Activated CD4-positive, CD25-positive, alpha-beta regulatory T cell treated with anti-CD3 and anti-CD28 coated beads, Interleukin-2, amount 50 U/mL, for 24 hours (primary cell): ENCODE results near the gene DNAI2.

Experiments
- ATAC-seq, 2 donors: fragments of 150-1000 bp; cut with Tn5 transposase; one replicate each; pipeline ENCODE4 v1.10.0; 2021; ENCODE audit warnings: mild to moderate bottlenecking in 1 of 2, moderate library complexity in 1 of 2

The DNAI2 gene

GRCh38 chr17:74274060-74274708, at the start of gene DNAI2:
TSS of gene DNAI2 (plus strand) at chr17:74274234. CDS start at chr17:74281818, 7,584 bp downstream.
- peak in 1 of 2 donors; percentile 51 for ATAC-seq

DNA sequence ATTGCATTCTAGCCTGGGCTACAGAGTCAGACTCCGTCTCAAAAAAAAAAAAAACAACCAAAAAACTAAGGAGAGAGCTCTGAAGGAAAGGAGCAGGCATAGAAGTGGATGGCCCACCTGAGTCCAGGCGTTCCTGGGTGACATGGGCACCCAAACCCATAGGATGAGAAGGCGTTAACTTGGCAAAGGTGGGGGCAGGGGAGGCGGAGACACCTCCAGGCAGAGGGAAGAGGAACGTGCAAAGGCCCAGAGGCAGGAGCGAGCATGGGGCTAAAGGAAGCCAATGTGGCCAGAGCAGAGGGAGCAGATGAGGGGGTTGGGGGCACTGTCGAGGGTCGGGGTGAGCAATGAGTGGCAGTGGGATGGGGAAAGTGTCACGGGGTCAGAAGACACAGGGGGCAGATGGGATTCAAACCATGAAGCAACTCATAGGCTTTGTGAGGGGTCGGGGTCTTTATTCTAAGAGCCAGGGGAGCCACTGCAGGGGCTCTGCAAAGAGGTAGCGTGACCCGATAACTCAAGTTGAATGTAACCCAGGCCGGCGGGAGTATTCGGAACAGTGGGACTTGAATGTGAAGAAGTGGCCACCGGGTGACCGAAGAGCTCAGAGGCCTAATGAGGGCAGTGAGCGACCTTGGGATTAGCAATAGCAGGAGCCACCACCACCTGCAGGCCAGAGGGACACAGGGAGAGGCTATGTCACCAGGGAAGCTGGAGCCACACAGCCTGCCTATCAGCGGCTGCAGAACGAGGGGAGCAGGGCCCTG, 48.9 kb upstream of the DNAI2 start:
- no peak for ATAC-seq

DNA sequence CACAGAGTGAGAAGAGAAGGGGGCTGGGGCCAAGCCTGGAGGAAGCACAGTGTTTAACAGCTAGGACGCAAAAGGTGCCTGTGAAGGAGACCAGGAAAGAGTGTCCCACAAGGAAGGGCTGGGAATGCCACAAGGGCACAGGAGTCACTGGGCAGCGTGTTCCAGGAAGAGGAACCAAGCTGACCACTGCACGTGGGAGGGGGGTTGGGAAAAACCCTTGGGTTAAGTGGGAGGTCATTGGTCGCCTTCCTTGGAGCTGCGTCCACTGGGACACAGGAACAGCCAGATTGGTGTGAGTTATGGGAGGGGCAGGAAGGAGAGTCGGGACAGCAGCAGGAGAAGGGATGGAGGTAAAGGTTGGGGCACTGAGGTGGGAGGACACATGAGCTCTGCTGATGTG, 47.8 kb upstream of the DNAI2 start:
- no peak for ATAC-seq

GRCh38 chr17:74227271-74228080, 46.6 kb upstream of the DNAI2 start:
- ATAC-seq = no peak

- ATAC-seq = no peak
Observed at GRCh38 chr17:74228306-74228978, 45.6 kb upstream of the DNAI2 start.

DNA sequence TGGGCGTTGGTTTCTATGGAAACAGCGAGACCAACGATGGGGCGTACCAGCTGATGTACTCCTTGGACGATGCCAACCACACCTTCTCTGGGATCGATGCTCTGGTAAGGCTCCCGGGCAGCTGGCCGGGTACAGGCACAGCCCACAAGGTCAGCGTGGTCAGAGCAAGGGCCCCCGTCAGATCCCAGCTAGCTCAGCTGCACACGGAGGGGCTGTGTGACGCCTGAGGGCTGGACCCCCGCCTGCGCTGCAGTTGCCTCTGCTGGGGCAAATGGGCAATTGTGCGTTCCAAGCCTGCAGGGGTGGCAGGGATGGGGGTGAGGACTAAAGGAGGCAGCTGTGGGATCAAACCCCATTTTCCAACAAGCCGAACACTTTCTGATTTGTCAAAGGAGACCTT, 43.1 kb upstream of the DNAI2 start:
- ATAC-seq = no peak

- ATAC-seq = no peak
Observed at GRCh38 chr17:74231928-74232907, 41.8 kb upstream of the DNAI2 start.

- ATAC-seq = no peak
Observed at GRCh38 chr17:74233937-74234336, 40.1 kb upstream of the DNAI2 start.

DNA sequence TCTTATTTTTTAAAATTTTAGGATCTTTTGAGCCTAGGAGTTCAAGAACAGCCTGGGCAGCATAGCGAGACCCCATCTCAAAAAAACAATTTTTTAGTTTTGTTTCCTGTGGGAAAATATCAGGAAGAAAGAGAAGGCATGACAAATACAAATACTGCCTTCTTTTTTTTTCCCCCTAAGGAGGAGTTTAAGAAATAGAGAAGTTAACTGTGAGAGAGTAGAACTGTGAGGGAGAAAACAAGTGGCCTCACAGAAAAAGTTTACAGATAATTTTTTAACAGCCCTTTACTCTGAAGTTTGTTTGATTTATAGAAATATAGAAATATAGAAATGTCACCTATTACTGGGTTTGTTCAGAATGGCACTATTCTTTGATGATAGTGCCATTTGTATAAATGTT, 39.5 kb upstream of the DNAI2 start:
- no peak for ATAC-seq

GRCh38 chr17:74235040-74235581, 38.9 kb upstream of the DNAI2 start:
- ATAC-seq = no peak

DNA sequence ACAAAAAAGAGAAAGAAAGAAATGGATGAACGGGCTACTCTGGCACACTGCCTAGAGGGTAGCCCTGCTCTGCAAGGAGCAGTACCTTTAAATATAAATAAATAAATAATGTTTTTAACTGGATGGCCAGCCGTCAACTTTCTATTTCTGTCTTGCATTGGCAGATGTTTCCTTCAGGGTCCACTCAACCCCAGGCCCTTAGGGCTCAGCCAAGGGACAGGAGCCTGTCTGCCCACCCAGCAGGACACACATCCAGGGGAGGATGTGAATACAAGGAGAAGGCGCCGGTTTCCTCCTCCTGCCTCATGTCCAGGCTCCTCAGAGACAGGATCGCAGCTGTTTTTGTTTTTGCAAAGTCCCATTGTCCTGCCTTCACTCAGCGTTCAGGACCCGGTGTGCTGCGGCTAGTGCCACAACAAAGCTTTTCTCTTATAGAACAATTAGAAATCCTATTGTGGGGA, 38.1 kb upstream of the DNAI2 start:
- ATAC-seq = no peak

GRCh38 chr17:74237321-74237720, 36.7 kb upstream of the DNAI2 start:
- ATAC-seq = no peak

DNA sequence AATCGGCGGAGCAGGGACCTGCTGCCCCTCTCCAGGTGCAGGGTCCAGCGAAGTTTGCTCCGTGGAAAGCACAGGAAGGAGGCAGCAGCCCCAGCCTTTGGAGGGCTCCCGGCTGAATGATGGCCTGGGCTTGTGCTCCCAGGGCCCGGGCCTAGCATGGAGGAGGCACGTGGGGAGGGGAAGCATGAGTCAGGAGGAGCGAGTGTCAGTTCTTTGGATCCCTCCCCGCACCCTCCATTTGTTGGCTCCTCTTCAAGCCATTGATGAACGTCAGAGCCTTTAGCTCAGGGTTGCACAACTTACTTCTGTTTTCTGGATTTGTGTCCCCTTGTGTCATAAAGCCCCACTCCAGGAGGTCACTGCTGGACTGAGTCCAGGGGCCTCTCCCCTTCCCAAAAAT, 34.9 kb upstream of the DNAI2 start:
- ATAC-seq = no peak

GRCh38 chr17:74240618-74241205, 33.3 kb upstream of the DNAI2 start:
- no peak for ATAC-seq

- ATAC-seq = no peak
Observed at GRCh38 chr17:74241431-74241830, 32.6 kb upstream of the DNAI2 start.

GRCh38 chr17:74241847-74242246, 32.2 kb upstream of the DNAI2 start:
- no peak for ATAC-seq

DNA sequence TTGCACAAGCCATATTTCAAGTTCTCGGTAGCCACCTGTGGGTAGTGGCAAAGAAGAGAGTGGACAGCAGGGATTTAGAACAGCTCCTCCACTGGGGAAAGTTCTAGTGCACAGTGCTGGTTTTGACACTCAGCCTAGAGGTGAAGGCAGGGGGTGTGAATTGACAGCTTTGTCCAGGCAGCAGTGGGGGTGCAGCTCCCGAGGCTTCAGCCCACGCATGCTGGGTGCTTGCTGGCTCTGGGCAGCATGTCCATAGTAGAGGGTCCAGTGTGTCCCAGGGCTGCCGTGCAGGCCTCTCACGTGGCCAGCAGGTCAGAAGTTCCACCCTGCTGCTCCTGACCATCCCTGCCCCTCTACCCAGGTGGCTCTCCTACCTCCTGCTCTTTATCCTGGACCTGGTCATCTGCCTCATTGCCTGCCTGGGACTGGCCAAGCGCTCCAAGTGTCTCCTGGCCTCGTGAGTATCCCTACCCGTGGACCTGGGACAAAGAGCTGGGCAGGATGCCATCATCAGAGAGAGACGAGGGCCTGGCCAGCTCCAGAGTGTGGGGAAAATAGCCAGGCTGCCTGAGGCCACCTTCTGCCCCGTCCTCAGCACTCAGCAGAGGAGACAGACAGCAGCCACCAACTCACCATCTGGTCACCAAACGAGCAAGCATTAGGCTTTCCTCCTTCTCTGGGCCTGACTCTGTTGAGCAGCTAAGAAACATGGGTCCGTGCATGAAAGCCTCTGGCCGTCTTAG, 30.9 kb upstream of the DNAI2 start:
- ATAC-seq = no peak

DNA sequence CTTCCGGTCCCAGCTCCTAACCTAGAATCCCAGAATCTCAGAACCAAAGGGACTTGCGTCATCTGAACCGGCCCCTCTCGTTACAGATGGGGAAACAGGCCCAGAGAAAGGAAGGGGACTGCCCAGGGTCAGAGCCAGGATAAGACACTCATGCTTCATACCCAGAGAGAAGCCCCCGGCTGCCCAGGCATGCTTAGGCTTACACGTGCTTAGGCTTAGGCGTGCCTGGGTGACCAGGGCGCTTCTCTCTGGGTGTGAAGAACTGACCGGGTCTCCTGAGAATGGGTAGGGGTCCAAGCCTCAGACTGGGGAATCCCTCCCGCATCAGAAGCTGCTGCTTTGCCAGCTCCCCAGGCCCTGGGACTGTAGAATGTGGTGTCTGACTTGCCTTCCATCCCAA, 29.9 kb upstream of the DNAI2 start:
- no peak for ATAC-seq

- no peak for ATAC-seq
Observed at GRCh38 chr17:74244548-74244947, 29.5 kb upstream of the DNAI2 start.

- no peak for ATAC-seq
Observed at GRCh38 chr17:74245145-74245831, 28.7 kb upstream of the DNAI2 start.
